NCI-H2107 (cell line): Measurements from ENCODE around the gene NDUFB1.

ENCODE experiments used
- DNase-seq: peaks from one replicate; lab custom pipeline; 2025; lab: John Stamatoyannopoulos, UW

Gene NDUFB1

GRCh38 chr14:92121670-92122350 lies at the start of gene NDUFB1, which contains the start of gene CPSF2:
Gene NDUFB1 (minus strand): TSS chr14:92121706. CDS start chr14:92117637, 4,069 bp downstream.
Gene CPSF2 (plus strand): TSS chr14:92121969. CDS start chr14:92130985, 9,016 bp downstream.
- peak; percentile 78 for DNase-seq

- DNase-seq = no peak
Observed at GRCh38 chr14:92164958-92165357, 43.5 kb upstream of the NDUFB1 start.

DNA sequence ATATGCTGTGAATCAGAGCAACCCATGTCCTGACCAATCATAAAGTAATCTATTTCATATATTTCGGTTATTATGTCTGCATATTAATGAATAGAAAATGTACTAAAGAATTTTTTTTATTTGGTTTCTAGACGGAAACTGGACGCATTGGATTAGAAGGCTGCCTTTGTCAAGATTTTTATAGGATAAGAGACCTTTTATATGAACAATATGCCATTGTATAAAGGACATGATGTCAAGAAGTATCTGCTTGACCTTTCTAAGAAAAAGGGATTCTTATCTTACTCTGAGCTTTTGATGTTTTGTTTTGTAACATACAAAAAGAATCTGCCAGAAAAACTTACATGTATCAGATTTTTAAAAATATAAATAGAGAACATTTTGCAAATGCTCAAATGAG lies 40.0 kb upstream of the NDUFB1 start:
- DNase-seq = no peak

DNA sequence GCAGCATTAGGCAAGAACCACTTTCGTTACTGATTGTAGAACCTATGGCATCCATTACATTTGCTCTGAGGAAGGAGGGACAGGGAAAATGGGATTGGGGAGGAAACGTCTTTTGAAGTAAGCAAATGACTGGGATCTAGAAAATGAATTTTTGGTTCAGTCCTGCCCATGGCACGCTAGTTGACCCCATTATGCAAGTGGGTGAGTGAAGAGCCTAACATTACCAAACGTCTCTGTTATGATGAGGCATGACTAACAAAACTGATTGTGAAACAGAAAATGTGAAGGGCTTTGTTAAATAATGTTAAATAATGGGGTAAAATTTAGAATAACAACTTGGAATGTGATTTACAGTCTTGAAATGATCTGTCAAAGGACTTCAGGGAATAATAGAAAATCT lies 39.1 kb upstream of the NDUFB1 start:
- no peak for DNase-seq

GRCh38 chr14:92154283-92154942 lies 32.9 kb upstream of the NDUFB1 start:
- DNase-seq = no peak

DNA sequence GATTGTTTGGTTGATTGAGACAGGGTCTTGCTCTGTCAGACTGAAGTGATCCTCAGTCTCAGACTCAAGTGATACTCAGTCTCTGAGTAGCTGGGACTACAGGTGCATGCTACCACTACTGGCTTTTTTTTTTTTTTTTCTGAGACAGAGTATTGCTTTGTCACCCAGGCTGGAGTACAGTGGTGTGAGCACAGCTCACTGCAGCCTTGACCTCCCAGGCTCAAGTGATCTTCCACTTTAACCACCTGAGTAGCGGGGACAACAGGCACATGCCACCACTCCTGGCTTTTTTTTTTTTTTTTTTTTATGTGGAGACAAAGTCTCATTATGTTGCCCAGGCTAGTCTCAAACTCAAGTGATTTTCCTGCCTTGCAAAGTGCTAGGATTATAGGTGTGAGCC lies 32.1 kb upstream of the NDUFB1 start:
- no peak for DNase-seq

GRCh38 chr14:92144708-92145107 lies 23.2 kb upstream of the NDUFB1 start:
- no peak for DNase-seq

DNA sequence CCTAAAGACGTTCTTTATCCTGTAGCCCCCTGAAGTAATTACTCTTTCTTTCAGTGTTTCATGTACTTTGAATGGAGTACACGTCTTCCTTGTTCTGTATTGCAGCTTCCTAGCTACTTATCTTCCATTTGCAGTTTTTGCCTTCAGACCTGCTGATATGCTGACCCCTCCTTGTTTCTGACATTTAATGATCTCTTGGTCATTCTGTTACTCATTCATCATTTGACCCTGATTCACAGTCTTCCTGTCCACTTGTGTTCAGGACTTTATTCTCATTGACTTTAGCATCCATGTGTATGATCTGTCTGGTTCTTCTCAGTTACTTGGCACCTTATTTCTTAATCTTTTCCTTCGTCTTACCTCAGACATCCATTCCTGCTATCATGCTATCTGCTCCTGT lies 22.5 kb upstream of the NDUFB1 start:
- DNase-seq = no peak

DNA sequence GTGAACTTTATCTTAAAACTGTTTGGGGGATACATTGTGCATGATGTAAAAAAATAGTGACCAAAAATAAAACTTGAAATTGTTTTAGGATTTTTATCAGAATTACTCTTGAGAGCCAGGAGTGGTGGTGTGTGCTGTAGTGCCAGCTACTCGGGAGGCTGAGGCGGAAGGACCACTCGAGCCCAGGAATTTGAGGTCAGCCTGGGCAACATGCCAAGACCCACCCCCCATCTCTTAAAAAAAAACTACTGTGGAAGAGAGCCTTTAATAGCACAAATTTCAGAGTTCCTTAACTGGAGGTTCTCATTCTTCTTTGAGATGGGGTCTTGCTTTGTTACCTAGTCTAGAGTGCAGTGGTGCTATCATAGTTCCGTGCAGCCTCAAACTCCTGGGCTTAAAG lies 21.8 kb upstream of the NDUFB1 start:
- DNase-seq = no peak

- no peak for DNase-seq
Observed at GRCh38 chr14:92135269-92135668, 13.8 kb upstream of the NDUFB1 start.

DNA sequence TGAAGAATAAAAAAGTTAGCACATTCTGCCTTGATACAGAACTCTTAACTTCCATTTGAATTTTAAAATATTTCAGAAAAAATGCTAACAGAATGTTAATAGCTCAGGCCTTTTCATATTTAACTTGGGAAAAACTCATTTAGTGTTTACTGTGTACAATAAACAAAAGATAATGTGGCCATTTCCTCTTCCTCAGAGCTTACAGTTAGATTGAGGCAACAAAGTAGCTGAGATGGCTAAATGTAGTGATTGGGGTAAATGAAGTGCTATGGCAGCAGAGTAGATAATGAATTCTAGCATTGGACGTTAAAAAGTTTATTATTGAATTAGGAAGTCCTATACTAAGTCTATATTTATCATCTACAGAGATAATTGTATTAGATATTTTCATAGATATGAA lies 12.9 kb upstream of the NDUFB1 start:
- no peak for DNase-seq

DNA sequence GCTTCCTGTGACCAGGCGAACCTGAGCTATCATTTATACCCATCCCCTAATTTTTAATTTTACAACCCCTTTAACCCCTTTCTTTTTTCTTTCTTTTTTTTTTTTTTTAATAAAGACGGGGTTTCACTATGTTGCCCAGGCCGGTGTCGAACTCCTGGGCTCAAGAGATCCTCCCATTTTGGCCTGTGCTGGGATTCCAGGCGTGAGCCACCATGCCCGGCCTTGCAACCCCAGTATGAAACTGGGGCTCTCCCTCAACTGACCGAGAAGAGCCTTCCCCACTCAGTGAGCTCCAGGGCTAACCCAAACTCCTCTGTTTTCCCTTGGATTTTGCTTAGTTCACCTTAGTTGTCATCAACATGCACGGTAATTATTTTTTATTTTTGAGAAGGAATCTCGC lies 1.3 kb upstream of the NDUFB1 start:
- DNase-seq = no peak

DNA sequence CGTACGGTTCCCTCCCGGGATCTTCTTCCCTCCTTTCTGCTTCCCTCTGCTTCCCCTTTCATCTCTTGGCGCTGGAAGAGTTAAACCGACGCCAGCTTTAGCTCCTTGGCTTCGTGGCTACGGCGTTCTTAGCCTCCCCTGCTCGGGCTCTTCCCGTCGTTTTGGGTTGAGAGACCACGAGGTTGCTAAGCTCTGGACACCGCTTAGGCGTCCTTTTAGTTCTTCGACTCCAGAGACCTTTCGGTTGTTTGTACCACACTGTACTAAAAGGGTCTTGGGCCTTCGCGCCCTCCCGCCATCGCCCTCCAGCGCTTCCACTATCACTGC lies 808 bp upstream of the NDUFB1 start:
- DNase-seq = peak; percentile 7

DNA sequence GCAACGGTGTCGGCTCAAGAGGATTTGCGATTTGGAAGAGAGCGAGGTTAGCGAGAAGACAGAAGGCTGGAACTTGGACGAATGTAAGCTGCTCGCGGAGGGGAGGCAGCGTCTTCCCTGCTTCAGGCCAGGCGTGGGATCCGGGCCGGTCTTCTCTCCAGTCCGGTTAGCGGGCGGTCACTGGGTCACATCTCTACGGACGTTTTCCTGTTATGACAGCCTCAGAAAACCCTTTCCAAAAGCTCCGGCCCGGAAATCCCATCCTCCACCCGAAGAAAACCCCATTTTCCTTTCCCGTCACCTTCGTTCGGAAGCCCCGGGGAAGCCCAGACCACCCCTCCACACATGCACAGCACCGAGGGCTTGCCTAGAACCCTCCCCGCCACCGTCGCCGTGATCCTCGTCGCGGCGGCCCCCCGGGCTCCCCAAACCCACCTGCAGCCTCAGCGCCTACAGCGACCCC lies 268 bp downstream of the NDUFB1 start:
- DNase-seq = no peak

- DNase-seq = no peak
Observed at GRCh38 chr14:92109490-92109889, 12.0 kb downstream of the NDUFB1 start.

GRCh38 chr14:92108345-92109254 lies 12.9 kb downstream of the NDUFB1 start:
- no peak for DNase-seq

GRCh38 chr14:92106143-92106926 lies 15.2 kb downstream of the NDUFB1 start, which contains the start of gene ATXN3:
Gene ATXN3 (minus strand): TSS chr14:92106582. CDS start chr14:92106552, 30 bp downstream.
- DNase-seq = peak; percentile 99

GRCh38 chr14:92105893-92106142 lies 15.7 kb downstream of the NDUFB1 start:
- no peak for DNase-seq

GRCh38 chr14:92105073-92105892 lies 16.2 kb downstream of the NDUFB1 start:
- no peak for DNase-seq

GRCh38 chr14:92103363-92103989 lies 18.0 kb downstream of the NDUFB1 start:
- DNase-seq = no peak

GRCh38 chr14:92099802-92100201 lies 21.7 kb downstream of the NDUFB1 start:
- DNase-seq = no peak
